OCI-LY3 (cell line): ENCODE measurements around the gene HS2ST1.

ENCODE experiments used
- CTCF ChIP-seq: fragments of 200-600, 300-600 bp; sonication (generic); IDR thresholded peaks from 2 replicates; pipeline ENCODE4 v1.5.1; 2014; ENCODE audit warnings: antibody characterized with exemption, low read length, low read depth
- EZH2phosphoT487 ChIP-seq: fragments of 200-600 bp; shearing (Covaris generic); IDR thresholded peaks from 2 replicates; pipeline ENCODE4 v1.6.1; 2018; ENCODE audit warnings: antibody characterized with exemption, mixed run types, low read depth

GRCh38 chr1:87134061-87134460 lies 219.6 kb downstream of the HS2ST1 start:
- TF ChIP-seq CTCF, result no peak
- no peak for TF ChIP-seq EZH2phosphoT487
